NCI-H1105 (cell line): Measurements from ENCODE around the gene KLHL25.
"Not testable (repeated sequence)": the region's sequence is repeated elsewhere in the genome, so short reads cannot be mapped to it uniquely, and the experiment has no call there.

Experiments used
- DNase-seq: peaks from one replicate; lab custom pipeline; 2025; lab: John Stamatoyannopoulos, UW

Gene KLHL25

DNA sequence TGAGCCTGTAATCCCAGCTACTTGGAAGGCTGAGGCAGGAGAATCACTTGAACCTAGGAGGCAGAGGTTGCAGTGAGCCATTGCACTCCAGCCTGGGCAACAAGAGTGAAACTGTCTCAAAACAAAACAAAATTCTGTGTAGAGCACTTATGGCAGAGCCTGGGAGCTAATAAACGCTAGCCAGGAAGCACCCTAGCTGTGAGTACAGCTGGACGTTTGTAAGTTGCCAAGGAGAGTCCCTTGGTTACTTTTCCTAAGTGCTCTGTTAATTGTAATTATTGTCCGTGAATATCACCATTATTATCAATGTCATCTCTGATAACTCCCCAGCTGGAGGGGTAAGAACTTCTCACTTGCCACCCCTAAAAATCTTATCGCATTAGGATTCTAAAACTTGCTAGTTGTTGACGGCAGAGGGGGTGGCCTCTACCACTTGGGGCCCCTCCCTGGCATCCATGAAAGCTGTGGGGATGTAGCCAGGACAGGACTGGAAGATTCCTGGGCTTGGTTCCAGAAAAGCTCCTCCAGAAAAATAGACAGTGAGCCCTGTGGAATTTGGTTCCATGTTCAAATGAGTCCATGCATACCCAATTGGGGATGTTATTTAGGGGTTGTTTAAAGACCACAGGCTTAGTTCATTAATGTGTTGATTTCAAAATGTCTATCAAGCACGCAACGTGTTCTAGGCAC lies 9.9 kb upstream of the KLHL25 start:
- DNase-seq = no peak

GRCh38 chr15:85802617-85803016 lies 7.9 kb upstream of the KLHL25 start:
- not testable (repeated sequence) for DNase-seq

DNA sequence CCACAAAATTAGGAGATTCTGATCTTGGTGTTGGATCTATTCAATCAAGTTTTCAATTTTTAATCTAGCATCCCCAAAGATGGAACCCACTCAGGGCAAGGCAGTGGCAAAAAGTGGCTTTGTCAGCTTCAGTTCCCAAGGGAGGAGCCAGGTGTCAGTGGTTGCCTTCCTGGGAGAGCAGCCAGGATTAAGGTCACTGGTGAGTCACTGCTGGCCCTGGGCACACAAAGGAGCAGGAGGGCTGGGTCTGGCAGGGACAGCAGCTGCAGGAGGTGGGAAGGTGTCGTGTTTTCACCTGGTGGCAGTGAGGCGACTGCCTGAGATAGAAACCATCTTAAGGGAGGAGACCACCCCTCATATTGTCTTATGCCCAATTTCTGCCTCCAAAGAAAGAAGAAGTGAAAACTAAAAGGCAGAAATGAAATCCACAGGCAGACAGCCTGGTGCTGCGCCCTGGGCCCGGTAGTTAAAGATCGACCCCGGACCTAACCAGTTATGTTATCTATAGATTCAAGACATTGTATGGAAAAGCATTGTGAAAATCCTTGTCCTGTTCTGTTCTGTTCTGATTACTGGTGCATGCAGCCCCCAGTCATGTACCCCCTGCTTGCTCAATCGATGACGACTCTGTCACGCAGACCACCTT lies 5.9 kb upstream of the KLHL25 start:
- peak; percentile 55 for DNase-seq

- DNase-seq = not testable (repeated sequence)
Measured at GRCh38 chr15:85796371-85796770, 1.6 kb upstream of the KLHL25 start.

GRCh38 chr15:85795337-85796305 lies 896 bp upstream of the KLHL25 start:
- DNase-seq = no peak

DNA sequence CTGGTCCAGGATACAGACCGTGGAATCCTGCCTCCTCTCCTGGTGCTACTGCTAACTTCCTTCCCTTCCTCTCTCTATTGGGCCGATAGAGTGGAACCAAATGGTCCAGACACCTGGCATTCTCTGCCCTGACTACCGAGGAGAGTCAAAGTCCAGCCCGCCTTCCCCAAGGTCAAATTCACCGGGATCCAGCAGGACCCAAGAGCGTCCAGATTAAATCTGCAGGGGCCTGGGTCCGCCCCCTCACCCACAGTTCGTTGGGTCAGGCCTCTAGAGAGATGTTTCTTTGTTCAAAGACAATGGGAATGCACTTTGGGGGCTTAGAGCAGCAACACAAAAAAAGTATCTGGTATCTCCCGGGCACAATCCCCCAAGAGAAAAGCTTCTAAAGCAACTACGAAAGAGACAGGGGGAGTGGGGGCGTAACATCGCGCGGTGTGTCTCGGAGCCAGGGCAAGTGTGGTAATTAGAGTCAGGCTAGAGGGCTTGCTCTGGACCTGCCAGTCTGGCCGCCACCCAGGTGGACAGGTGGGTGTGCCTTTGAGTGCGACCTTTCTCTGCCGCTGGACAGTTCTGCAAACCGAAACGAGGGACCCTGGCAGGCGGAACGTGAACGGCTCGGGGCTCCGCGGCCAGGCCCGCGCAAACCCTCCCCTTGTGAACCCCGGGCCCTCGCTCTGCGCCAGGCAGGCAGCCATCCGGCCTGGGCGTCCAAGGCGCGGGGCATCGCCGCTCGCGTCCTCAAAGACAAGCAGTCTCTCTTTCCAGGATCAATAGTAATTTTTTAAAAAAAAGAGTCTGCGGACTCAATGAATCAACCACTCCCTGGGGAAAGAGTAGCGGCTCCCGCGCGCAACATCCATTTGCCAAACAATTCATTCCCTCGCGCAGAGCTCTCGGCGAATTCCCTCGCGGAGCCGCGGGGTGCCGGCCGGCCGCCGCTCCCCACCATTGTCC lies 806 bp downstream of the KLHL25 start:
- DNase-seq = no peak

GRCh38 chr15:85792912-85793590 lies 1.7 kb downstream of the KLHL25 start:
- no peak for DNase-seq

DNA sequence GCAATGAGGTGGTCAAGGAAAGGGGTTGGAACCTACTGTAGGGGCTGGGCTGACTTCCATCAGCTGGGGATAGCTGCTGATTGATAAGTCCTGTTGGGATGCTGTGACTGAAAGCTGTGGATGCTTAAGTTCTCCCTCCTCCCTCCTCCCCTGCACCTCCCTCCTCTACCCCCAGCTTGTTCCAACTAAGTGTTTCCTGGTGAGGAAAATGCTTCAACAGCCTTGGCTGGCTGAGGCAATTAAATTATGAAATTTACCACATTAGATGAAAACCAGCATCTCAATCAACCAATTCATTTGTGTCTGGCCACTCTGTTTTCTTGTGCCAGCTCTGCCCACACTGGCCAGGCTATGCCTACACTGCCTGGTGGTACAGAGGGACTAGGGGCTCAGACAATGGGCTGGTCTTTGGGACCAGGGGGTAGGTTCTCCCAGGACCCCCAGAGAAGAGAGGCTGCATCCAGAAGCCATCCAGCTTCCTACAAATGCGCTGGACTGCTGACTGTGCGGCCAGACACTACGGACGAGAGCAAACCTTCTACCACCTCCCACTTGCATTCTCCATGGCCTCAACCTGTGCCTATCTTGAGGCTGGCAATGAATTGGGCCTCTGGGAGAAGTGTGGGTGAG lies 2.5 kb downstream of the KLHL25 start:
- DNase-seq = no peak

- DNase-seq = no peak
Measured at GRCh38 chr15:85789496-85789875, 5.2 kb downstream of the KLHL25 start.

DNA sequence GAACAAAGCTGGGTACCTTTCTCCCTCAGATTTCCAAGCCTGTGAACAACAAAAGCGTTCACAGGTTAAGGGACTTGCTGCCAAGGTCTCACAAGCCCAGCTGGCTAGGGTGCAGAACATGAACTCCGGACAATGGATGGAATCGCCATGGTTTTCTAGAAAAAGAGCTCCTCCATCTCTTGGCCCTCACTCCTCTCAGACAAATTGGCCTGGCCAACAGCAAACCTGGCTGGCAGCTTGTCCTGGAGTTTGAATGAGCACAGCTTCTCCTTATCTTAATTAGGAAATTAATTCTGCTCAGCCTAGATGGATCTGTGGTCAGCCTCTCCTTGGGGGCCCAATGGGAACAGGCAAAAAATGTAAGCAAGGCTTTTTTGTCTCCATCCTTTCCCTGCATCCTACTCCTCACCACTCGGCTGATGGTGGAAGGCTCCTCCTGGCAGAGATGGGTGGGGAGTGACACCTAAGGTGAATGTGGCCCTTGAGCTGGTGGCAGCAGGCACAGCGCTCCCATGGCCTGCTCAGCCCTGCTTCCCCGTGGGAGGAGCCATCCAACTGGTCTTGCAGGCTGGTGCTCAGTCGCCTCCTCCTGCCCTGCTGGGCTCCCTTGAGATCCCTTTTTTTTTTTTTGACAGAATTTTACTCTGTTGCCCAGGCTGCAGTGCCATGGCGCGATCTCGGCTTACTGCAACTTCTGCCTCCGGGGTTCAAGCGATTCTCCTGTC lies 5.8 kb downstream of the KLHL25 start:
- no peak for DNase-seq

- no peak for DNase-seq
Measured at GRCh38 chr15:85786781-85787114, 8.0 kb downstream of the KLHL25 start.

GRCh38 chr15:85785887-85786780 lies 8.6 kb downstream of the KLHL25 start:
- peak; percentile 66 for DNase-seq

DNA sequence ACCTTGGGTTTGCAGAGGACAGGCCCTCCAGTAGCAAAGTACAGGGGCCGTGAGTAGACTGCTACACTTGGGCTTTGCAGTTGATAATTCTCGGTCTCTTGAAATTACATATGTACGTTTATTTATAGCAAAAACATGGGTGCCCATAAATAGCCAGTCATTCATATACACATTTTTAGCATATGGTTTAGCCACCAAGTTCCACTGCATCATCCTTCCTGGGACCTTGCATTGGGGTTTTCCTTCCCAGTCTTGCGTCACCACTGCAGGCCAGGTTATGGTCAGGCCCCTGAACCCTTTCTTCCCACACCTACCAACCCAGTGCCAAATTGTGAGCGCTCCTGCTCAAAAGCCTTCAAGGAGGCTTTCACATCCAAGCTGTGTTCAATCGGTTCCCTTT lies 12.7 kb downstream of the KLHL25 start:
- DNase-seq = no peak

GRCh38 chr15:85781099-85781498 lies 13.6 kb downstream of the KLHL25 start:
- no peak for DNase-seq

- no peak for DNase-seq
Measured at GRCh38 chr15:85780225-85780985, 14.3 kb downstream of the KLHL25 start.

DNA sequence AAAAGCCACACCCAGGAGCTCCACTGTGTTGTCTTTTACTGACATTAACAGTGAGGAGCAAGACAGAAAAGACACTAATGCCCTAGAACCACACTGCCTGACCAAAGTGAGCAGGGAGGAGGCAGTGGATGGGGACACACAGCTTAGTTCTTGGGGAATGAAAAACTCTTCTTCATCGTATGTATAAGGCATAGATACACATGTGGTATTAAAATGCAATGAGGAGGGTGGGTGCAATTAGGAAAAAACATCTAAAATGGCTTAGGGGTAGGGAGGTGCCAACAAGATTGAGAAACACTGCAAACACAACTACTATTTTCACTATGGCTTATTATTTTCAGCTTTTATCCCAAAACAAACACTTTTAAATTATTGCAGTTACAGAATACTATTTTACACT lies 15.5 kb downstream of the KLHL25 start:
- DNase-seq = no peak

GRCh38 chr15:85778107-85778776 lies 16.5 kb downstream of the KLHL25 start:
- DNase-seq = no peak
